Middle frontal gyrus (tissue), 1 donor: Measurements from ENCODE around the gene SCEL.
"Not testable (repeated sequence)": the region's sequence is repeated elsewhere in the genome, so short reads cannot be mapped to it uniquely, and the experiment has no call there.

Experiments
- DNase-seq: peaks from one replicate; pipeline ENCODE4 v3.0.0-alpha.2; 2015; ENCODE audit warnings: low spot score; ENCODE audit errors: extremely low spot score

SCEL gene

GRCh38 chr13:77558016-77558415, 22.5 kb downstream of the SCEL start:
- no peak for DNase-seq

- no peak for DNase-seq
Observed at GRCh38 chr13:77563111-77563510, 27.6 kb downstream of the SCEL start.

GRCh38 chr13:77565635-77566034, 30.1 kb downstream of the SCEL start:
- DNase-seq = peak; percentile 35

- no peak for DNase-seq
Observed at GRCh38 chr13:77571956-77572355, 36.5 kb downstream of the SCEL start.

GRCh38 chr13:77574096-77574495, 38.6 kb downstream of the SCEL start:
- no peak for DNase-seq

- DNase-seq = no peak
Observed at GRCh38 chr13:77579959-77580358, 44.5 kb downstream of the SCEL start.

GRCh38 chr13:77580748-77581147, 45.2 kb downstream of the SCEL start:
- no peak for DNase-seq

- DNase-seq = no peak
Observed at GRCh38 chr13:77583581-77583980, 48.1 kb downstream of the SCEL start.

- DNase-seq = peak; percentile 62
Observed at GRCh38 chr13:77584106-77584505, 48.6 kb downstream of the SCEL start.

GRCh38 chr13:77595166-77595810, 59.8 kb downstream of the SCEL start:
- DNase-seq = no peak

- DNase-seq = no peak
Observed at GRCh38 chr13:77596777-77597176, 61.3 kb downstream of the SCEL start.

- no peak for DNase-seq
Observed at GRCh38 chr13:77599351-77599750, 63.8 kb downstream of the SCEL start.

- DNase-seq = no peak
Observed at GRCh38 chr13:77600701-77601100, 65.2 kb downstream of the SCEL start.

- DNase-seq = no peak
Observed at GRCh38 chr13:77611068-77611467, 75.6 kb downstream of the SCEL start.

- DNase-seq = no peak
Observed at GRCh38 chr13:77616027-77616426, 80.5 kb downstream of the SCEL start.

- DNase-seq = no peak
Observed at GRCh38 chr13:77619655-77620054, 84.1 kb downstream of the SCEL start.

GRCh38 chr13:77620138-77620537, 84.6 kb downstream of the SCEL start:
- DNase-seq = no peak

- no peak for DNase-seq
Observed at GRCh38 chr13:77623806-77624205, 88.3 kb downstream of the SCEL start.

GRCh38 chr13:77628170-77628569, 92.7 kb downstream of the SCEL start:
- DNase-seq = no peak

- DNase-seq = no peak
Observed at GRCh38 chr13:77637588-77637987, 102.1 kb downstream of the SCEL start.

GRCh38 chr13:77650409-77650808, 114.9 kb downstream of the SCEL start:
- no peak for DNase-seq

GRCh38 chr13:77653301-77653700, 117.8 kb downstream of the SCEL start:
- DNase-seq = no peak

GRCh38 chr13:77660016-77660415, 124.5 kb downstream of the SCEL start:
- DNase-seq = not testable (repeated sequence)

GRCh38 chr13:77660841-77661250, 125.3 kb downstream of the SCEL start:
- DNase-seq = no peak
